Stimulated activated CD4-positive, alpha-beta T cell treated with anti-CD3 and anti-CD28 coated beads, TNF-alpha, amount 100 ng/mL, for 48 hours (primary cell): ENCODE measurements around the gene CTNND1.
"Not testable (repeated sequence)": the region's sequence is repeated elsewhere in the genome, so short reads cannot be mapped to it uniquely, and the experiment has no call there.

Experiments
- DNase-seq, 3 donors: peaks; one replicate each; pipeline ENCODE4 v3.0.0-alpha.2; 2020; ENCODE audit warnings: low read depth in 3 of 3

The CTNND1 gene, protein sequence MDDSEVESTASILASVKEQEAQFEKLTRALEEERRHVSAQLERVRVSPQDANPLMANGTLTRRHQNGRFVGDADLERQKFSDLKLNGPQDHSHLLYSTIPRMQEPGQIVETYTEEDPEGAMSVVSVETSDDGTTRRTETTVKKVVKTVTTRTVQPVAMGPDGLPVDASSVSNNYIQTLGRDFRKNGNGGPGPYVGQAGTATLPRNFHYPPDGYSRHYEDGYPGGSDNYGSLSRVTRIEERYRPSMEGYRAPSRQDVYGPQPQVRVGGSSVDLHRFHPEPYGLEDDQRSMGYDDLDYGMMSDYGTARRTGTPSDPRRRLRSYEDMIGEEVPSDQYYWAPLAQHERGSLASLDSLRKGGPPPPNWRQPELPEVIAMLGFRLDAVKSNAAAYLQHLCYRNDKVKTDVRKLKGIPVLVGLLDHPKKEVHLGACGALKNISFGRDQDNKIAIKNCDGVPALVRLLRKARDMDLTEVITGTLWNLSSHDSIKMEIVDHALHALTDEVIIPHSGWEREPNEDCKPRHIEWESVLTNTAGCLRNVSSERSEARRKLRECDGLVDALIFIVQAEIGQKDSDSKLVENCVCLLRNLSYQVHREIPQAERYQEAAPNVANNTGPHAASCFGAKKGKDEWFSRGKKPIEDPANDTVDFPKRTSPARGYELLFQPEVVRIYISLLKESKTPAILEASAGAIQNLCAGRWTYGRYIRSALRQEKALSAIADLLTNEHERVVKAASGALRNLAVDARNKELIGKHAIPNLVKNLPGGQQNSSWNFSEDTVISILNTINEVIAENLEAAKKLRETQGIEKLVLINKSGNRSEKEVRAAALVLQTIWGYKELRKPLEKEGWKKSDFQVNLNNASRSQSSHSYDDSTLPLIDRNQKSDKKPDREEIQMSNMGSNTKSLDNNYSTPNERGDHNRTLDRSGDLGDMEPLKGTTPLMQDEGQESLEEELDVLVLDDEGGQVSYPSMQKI

DNA sequence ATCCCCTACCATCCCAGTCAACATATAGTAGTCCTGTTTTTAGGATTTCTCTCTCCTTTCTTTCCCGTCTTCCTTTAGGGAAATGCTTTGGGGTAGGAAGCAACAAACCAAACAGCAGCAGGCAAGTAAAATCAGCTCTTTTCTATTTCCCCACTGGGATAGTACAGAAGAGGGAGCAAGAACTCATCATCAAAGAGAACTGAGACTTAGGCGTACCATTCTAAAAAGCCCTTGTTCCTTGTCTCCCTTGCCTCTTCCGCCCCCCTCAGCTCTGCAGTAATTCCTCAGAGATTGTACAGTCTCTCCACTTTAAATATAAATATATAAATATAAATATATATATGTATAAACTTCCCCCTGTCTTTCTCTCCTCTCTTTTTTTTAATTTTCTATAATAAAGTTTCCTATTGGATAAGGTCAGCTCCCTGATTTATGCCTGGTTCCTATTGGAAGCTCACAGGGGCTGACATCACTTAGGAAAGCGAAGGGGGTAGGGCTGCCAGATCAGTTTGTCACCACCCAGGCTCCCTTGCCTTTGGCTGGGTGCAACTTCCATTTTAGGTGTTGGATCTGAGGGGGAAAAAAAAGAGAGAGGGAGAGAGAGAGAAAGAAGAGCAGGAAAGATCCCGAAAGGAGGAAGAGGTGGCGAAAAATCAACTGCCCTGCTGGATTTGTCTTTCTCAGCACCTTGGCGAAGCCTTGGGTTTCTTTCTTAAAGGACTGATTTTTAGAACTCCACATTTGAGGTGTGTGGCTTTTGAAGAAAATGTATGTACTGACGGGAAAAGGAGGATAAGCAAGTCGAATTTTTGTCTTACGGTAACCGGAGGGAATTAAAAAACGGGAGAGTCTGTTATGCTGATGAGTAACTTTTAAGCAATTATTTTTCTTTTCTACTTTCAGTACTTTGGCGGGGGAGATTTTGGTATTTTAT is at the start of gene CTNND1:
Gene CTNND1, plus strand, starts transcription at position 502 of the 934 bp plus-strand sequence. CDS start 29,677 bp downstream, outside the sequence.
- DNase-seq, result no peak

DNA sequence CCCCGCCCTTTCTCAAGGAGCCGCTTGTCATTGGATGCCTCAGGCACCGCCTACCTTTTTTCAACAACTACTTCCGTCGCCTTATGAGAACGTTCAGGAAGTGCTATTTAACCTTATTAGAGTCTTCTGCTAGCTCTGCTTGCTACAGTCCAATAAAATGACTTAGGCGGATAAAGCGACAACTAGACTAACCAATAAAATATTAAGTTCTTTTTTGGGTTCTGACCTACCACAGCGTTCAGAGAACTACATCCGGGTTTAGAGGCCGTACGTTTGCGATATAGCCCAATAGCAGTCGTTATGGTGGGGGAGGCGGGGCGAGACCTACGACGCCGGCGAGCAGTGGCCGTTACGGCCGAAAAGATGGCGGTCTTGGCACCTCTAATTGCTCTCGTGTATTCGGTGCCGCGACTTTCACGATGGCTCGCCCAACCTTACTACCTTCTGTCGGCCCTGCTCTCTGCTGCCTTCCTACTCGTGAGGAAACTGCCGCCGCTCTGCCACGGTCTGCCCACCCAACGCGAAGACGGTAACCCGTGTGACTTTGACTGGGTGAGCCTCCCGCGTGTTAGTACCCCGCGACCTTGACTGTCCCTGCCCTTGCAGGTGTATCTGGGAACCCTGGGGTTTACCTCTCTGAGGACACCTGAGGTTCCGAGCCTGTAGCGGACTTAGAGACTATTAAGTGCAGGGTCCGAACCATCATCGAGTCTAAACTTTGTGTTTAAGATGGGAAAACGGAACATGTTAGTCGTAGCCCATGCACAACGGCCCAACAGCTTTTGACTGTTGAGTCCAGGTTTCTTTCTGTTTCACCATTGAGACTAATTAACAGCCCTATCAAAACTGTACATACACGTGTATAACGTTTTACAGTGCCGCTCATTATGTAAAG is 49.1 kb upstream of the CTNND1 start, which contains the start of gene TMX2:
Gene TMX2, plus strand, starts transcription at position 338 of the 895 bp plus-strand sequence. Its CDS starts 26 bp downstream, at position 364.
- DNase-seq, result peak; percentile 74 to 87 (median 86)

DNA sequence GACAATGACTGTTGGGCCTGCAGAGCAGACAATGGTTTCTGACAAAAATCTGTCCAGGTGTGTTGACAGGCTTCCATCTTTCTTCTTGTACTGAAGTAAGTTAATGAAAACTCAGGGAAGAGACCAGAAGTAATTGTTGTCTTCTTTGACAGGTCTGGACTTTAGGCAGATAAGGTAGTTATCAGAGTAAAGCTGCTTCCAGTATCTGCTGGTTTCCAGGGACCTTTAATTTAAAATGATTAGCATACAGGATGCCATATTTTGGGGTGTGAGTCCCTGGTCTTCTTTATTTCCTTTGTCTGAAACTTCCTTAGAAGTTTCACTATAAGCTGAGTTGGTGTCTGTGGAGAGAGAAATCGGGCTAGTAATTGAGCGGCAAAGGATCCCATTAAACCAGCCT is 47.8 kb upstream of the CTNND1 start:
- DNase-seq, result no peak

DNA sequence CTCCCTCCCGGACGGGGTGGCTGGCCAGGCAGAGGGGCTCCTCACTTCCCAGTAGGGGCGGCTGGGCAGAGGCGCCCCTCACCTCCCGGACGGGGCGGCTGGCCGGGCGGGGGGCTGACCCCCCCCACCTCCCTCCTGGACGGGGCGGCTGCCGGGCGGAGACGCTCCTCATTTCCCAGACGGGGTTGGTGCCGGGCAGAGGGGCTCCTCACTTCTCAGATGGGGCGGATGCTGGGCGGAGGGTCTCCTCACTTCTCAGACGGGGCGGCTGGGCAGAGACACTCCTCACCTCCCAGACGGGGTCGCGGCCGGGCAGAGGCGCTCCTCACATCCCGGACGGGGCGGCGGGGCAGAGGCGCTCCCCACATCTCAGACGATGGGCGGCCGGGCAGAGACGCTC is 44.9 kb upstream of the CTNND1 start:
- not testable (repeated sequence) for DNase-seq

DNA sequence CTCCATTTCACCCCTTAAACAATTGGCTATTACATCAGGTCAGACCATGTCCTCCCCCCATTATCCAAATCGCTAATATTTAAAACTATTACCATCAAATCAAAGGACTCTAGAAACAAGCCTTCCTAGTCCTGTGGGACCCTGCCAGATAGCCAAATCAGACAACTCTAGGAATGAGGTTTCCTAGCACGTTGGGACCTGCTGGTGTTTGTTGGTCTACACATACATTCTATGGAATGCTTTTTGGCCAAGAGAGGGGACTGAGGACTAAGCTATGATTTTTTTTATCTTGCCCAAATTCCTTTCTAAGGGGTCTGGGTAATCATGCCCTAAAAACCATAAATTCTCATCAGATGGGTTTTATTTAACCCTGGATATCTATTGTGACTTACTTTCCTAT is 34.4 kb upstream of the CTNND1 start:
- no peak for DNase-seq

DNA sequence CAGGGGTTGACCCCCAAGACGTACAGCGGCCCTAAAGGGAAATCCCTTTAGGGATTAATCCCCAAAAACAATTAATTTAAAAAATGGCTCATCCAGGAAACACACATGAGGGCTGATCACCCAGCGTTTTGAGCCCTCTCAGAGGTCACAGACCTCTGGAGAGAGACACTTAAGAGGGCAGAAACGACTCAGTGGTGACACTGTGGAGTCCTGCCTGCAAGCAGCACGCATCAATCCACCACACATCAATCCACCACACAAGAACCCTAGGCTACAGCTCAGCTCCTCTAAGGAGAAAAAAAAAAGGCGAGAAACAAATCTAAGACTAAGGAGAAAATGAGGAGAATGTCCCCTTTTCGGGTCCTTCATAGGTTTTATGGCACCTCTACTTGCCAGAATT is 32.8 kb upstream of the CTNND1 start:
- no peak for DNase-seq

DNA sequence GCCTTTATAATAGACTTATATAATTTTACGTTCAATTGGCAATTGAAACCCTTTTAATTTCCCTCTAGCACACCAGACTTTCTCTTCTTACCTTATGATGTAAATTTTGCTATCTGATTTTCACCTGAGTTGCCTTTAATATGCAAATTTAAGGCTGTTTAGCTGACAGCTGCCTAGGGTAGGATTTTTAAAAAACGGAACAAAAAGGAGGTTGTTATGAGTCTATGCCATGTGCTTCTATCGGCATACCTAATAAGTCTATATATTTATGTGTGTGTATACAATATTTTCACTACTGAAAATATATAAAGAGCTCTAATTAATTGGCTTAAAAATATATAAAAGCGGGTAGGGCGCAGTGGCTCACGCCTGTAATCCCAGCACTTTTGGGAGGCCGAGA is 32.1 kb upstream of the CTNND1 start:
- no peak for DNase-seq

DNA sequence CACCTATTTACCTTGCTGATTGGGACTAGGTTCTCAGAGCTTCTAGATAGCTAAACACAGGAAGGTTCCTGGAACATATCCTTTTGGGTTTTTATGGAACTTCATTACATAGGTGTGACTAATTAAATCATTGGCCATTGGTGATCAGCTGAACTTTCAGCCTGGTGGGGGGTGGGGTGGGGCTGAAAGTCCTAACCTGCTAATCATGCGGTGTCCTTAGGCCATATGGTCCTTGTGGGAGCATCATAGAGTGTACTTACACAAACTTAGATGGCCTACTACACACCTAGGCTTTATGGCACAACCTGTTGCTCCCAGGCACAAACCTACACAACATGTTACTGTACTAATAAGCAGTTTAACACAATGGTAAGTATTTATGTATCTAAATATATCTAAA is 28.9 kb upstream of the CTNND1 start:
- no peak for DNase-seq

DNA sequence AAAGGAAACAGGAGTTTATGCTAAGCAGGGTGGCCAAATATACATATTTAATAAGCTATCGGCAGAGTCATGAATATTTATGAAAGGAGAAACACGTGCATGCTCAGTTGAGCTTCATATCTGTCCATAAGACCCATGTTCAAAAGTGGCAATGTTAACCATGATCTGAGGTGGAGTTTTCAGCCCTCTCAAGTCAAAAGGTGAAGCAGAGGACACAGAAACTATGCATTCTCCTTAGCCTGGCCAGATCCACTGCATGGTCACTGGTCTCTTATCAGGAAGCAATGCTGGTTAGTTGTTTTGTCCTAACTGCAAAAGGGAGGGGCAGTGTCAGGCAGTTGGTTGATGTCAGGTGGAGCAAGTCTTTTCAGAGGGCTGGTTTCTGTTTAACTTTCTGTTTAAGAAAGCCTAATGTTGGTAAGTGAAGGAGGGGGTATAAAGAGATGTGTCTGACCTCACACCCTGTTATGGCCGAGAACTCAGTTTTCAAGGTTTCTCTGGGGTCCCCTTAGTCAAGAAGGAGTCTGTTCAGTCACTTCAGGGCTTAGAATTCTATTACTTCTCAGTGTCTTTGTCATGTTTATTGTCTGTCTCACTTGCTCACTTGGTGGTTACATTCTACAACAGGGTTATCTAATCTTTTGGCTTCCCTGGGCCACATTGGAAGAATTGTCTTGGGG is 25.8 kb upstream of the CTNND1 start:
- no peak for DNase-seq

DNA sequence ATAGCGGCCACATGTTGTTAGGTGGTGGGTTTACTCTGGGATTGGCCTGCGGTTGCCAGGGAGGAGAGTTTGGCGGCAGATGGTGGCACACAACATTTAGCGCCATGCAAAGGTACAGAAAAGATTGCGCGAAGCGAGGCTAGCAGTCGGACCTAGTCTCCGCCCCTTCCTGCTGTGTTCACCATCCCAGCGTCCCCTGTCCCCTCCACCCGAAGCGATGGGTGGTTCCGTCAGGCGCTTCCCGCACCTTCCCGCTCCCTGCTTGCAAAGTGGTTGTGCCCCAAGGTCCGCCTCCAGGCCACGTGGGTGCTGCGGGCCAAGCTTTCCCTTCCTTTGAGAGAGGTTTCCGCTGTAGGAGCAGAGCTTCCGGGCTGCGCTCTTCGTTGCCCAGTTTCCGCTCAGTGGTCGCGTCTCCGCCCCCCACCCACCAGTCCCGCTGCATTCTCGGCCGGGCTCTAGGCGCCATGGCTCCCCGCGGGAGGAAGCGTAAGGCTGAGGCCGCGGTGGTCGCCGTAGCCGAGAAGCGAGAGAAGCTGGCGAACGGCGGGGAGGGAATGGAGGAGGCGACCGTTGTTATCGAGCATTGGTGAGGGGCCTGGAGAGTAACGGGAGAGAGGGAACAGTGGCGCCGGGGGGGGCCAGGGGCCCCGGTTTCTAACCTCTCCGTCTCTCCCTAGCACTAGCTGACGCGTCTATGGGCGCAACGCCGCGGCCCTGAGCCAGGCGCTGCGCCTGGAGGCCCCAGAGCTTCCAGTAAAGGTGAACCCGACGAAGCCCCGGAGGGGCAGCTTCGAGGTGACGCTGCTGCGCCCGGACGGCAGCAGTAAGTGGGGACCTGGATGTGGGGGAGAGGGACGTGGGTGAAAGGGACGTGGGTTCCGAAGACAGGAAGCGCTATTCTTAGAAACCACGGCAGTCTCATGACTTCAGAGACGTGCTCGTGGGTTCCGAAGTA is 20.2 kb upstream of the CTNND1 start, which contains the start of gene SELENOH:
Gene SELENOH, plus strand, starts transcription at position 360 of the 955 bp plus-strand sequence. Its CDS starts 105 bp downstream, at position 465.
- peak; percentile 88 to 97 (median 91) for DNase-seq

DNA sequence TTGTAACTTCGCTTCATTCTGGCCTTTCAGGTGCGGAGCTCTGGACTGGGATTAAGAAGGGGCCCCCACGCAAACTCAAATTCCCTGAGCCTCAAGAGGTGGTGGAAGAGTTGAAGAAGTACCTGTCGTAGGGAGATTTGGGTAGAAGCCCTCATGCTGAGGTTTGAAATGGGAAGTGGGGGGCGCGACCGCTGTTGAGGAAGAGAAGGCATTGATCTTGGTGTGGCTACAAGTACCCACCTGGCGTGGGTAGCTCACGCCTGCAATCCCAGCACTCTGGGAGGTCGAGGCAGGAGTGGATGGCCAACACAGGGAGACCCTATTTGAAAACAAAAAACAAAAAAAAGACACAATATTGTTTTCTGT is 19.5 kb upstream of the CTNND1 start:
- no peak for DNase-seq

DNA sequence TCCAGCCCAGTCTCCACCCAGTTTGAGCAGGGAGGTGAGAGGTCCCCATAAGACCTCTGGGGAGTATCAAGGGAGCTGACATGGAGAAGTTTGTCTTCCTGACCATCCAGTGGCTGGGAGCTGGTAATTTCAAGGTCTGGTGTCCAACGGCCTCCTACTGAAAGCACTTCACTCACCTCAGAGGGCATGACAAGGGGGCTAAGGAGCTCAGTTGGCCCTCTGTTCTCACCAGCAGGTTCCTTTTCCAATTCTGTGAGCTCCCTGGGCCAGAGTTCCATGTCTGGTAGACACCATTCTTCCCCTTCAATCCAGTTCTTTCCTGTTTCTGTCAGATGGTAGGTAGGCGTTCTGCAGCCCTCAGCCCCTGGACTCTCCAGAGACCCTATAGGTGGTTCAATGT is 17.2 kb upstream of the CTNND1 start:
- no peak for DNase-seq

DNA sequence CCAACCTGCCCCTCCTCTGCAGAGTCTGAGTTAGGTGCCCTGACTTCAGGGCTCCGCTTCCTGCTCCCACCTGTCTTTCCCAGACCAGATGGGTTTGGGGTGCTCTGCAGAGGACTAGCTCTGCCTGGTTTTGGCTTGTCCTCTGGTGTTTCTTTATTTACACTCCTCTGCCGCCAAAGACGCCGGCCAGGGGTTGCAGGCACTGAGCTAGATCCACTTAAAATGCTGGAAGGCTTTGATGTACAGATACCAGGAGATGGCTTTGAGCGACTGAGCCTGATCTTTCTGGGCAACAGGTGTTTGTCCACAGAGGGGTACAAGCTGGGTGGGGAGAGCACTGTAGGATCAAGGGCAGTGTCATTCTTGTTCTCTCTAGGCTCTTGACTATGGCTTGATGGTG is 16.4 kb upstream of the CTNND1 start:
- no peak for DNase-seq

DNA sequence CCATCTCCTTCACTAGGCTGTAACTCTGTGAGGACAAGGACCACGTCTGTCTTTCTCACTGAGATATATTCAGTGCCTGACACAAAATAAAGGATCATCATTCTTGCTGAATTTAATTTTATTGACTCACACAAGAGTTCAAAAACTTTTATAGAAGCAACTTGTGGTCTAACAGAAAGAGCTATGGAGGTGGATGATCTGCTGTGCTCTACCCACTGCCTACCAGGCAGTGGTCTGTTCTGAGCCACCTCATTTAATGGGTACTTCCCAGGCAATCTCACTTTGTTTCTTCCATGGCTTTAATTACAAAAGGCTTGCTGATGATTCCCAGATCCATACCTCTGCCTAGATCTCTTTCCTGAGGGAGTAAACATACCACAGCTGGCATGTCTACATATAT is 14.7 kb upstream of the CTNND1 start:
- DNase-seq, result no peak

DNA sequence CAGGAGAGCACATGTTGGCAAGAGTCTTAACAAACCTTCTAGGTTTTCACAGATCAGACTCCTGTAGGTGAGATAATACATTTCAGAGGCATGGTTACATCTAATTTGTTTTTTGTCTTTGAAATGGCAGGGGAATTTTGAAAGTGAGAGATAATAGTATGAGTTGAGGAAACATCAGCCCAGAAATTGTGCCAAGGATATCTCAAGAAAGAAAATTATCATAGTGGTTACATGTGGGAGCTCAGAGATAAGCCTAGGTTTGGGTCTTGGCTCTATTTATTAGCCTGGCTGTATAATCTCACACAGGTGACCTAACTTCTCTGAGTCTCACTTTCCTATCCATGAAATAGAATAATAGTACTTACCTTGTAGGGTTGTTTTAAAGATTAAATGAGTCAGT is 10.4 kb upstream of the CTNND1 start:
- no peak for DNase-seq

DNA sequence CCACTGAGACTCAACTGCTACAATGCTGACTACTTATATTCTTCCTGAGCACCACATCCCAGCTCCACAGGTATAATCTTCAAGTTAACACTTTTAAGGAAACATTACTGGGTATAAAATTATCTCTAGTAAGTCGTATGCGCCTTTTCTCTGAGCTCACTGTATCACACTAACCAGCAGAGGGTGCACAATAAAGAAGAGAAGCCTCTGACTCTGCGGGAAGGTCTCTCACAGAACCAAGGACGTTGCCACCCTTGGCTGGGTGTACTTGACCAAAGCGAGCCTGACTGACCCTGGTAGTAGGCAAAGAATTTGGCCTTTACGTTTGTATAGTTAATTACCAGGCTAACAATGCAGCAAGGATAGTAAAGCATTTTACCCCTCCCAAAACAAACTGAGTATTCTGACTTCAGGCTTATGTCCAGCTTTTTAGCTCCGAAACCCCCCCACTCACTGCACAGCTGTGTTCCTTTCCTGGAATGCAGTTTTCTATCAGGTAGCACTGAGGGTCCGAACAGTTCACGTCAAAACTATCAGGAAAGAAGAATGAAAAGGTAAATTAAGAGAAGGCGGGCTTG is 9.8 kb upstream of the CTNND1 start, which contains the start of gene BTBD18:
Gene BTBD18, minus strand, starts transcription at position 144 of the 578 bp plus-strand sequence. CDS start 631 bp downstream, outside the sequence.
- DNase-seq, result no peak

DNA sequence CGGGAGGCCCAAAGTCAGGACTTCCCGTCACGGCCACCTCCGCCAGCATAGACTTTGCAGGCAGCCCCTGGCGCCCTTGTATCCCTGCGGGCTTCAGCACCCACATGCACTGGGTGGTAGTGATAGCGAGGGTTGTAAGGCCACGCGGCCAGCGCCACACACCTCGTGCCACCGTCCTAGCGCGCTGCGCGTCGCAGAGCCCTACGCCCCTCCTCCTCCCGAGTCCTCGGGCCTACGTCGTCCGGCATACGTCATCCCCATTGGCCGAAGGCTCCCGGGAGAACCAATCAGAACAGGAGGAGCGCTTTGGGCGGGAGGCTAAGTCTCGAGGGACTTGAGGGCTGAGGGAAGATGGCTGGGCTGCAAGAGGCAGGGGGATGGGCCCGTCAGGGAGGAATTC is 8.6 kb upstream of the CTNND1 start:
- no peak for DNase-seq

DNA sequence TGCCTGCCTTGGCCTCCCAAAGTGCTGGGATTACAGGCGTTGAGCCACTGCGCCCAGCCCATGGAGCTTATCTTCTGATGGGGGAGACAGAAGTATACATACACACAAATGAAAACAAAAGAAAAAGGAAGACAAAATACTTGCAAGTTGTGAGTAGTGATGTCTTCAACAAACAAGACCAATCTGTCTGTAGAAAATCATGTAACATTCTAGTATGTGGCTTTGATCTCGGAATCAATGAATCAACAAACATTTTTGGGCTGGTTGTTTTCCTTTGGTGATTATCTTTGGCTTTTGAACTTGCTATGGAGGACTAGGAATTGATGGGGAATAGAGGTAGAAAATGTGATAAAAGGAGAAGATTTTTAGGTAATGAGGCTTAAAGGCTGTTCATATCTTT is 3.4 kb upstream of the CTNND1 start:
- no peak for DNase-seq
